NCI-H2081 (cell line): ENCODE results near the gene KXD1.
"Not testable (repeated sequence)": the region's sequence is repeated elsewhere in the genome, so short reads cannot be mapped to it uniquely, and the experiment has no call there.

Experiments
- DNase-seq, 2 experiments: peaks; one replicate each; lab custom pipeline; 2025; lab: John Stamatoyannopoulos, UW

Gene KXD1

DNA sequence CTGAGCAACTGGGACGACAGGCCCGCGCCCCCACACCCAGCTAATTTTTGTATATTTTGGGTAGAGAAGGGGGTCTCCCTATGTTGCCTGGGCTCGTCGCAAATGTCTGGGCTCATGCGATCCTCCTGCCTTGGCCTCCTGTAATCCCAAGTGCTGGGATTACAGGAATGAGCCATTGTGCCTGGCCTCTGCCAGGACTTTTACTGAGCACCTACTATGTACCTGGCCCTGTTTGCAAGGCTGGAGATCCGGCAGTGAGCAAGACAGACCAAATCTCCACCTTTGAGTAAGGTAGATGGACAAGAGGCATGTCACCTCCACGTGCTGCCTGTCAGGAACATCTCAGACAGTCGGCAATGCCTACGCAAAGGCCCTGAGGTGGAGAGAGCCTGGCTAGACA lies 21.2 kb upstream of the KXD1 start:
- DNase-seq = no peak

DNA sequence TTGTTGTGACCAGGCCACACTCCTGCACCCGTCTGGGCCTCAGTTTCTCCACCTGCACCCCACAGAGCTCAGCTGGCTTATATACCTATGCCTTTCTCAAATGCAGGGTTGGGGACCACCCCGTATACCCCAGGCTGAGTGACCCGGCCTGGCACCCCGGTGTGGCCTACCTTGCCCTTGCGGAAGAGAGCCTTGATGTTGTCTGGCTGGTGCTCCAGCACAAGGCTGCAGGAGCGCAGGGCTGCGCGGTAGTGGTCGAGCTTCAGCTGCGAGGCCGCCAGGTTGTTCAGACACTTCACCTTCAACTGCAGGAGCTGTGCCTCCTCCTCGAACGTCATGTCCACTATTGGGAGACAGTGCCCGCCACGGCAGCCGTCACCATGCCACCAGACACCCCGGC lies 20.2 kb upstream of the KXD1 start:
- no peak for DNase-seq

DNA sequence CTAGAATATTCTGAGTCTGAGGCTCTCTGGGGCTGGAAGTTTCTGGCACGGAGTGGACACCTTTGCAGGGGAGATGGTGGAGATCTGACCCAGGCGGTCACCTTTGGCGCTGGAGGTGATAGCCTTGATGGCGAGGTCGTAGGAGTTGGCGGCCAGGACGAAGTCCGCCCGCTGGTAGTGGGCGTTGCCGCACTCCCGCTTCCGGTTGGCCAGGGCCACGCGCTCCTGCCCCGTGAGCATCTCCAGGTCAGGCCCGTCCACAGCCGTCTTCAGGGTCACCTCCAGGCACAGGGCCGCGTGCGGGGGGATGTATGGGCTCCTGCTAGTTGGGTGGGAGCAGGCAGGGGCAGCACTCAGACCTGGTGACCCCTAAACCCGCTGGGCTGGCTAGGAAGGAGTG lies 19.6 kb upstream of the KXD1 start:
- DNase-seq = no peak

DNA sequence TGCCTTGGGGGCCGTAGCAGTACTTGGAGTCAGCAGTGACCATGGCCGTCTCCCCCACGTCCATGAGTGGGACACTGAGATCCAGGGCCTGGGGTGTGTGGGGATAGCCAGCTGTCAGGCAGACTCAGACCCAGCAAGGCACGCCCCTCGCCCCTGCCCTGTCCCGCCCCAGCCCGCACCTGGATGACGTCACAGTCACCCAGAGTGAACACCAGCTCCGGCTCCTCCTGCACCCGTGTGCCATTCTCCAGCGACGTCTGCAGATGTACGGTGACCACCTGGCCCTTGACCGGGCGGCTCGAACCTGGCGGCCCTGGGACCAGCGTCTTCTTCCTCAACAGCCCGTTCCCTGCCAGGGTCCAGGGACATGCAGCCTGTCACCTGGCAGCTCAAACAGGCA lies 18.3 kb upstream of the KXD1 start:
- no peak for DNase-seq

DNA sequence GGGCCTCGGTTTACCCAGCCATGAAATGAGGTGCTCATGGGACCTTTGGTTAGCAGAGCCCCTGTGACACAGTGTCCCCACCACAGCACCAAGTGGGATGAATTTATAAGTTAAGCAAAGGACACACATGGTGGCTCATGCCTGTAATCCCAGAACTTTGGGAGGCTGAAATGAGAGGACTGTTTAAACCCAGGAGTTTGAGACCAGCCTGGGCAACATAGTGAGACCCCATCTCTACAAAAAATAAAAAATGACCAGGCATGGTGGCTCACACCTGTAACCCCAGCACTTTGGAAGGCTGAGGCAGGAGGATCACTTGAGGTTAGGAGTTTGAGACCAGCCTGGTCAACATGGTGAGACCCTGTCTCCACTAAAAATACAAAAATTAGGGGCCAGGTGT lies 17.5 kb upstream of the KXD1 start:
- DNase-seq = not testable (repeated sequence)

DNA sequence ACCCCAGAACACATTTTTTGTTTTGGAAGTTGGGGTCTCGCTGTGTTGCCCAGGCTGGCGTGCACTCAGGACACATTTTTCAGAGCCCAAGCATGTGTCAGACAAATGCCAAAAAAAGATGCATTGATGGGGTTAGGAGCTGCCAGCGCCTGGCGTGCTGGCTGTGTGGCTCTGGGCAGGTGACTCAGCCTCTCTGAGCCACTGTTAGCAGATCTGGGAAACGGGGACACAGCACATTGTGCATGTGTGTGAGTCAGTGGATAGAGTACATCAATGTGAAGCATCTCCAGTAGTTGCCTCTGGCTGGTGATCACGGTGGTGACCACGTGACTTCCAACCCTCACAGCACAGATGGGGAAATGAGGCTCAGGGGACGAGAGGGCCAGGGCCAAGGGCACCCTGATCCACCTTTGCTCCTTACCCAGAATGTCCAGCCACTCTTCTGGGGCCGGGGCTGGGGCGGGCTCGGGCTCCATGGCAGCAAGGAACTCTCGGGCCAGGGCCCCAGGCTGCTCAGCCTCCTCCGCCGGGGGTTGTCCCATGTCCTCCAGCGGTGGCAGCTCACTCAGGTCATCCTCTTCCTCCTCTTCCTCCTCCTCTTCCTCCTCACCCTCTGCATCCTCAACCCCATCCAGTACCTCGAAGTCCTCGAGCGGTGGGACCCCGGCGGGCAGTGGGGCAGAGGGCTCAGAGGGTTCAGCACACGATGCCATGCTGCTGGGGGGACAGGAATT lies 16.2 kb upstream of the KXD1 start:
- no peak for DNase-seq

DNA sequence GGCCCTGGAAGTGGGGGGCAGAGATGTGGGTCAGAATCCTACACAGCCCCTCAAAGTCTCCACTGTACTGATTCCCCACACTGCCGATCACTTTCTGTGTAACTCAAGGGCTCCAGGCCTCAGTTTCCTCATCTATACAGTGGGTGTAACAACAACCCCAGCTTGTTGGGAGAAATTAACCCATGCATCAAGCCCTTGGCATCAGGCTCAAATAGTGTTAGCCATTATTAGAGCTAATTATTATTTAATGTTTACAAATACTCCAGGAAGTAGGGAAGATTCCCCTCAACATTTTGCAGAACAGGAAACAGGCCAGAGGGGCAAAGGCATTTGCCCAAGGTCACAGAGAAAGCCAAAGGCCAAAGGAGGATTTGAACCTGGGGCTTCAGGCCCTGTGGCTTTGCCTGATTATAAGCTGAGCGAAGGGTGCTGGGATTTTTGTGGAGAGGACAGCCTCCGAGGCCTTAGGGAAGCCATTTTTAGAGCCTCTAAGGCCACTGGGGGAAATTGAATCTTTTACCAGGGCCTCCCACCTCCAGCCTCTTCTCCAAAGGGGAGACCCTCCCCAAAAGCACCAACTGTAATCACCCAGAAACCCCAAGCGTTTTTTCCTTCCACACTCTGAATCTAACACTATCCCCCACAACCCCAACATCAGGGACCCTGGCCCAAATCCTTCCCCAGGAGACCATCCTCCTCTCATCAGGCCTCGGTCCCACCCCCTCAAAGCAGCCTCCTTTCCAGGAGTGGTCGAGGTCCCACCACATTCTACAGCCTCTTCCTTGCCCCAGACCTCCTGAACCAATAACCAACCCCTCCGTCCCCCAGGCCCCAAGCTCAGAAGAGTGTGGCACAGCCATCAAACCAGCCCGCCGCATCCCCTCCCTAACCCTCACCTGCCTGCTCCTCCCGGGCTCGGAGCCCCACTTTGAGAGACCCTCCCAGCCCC lies 15.4 kb upstream of the KXD1 start:
- no peak for DNase-seq

DNA sequence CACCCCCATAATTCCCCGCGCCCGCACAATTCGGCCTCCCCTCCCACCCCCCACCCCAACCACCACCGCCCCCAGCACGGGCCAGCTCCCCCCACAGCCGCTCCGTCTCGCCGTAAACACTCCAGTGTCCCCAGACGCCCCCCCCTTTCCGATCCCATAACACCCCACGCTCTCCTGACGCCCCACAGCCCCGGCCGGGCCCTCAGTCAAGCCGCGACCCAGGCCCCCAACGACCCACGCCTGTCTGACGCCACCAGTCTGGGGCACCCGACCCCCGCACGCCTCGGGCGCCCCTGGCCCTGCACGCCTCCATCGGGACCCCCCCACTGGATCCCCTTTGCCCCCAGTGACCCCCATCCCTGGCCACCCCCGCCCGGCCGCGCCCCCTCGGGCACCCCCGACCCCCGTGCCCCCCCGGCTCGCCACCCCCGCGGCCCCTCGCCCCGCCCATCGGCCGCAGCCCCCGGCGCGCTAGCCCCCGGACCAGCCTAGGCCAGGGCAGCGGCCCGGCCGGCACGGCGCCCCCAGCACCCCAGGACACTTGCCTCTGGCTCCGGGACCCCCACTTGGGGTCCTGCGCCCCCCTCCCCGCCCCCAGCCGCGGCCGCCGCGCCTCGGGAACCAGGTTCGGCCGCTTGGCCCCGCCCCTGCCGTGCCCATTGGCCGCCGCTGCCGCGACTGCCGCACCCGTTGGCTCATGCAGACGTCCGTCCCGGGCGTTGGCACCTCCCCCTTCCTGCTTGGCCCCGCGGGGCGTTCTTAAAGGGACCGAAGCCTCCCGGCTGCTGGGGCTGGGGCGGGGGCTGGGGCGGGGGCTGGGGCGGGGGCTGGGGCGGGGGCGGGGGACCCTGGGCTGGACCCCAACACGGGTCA lies 14.5 kb upstream of the KXD1 start, which contains the start of gene FKBP8:
Gene FKBP8 (minus strand): TSS at position 633 of the 873 bp plus-strand sequence. CDS start 1,603 bp downstream, outside the sequence.
- peak; percentile 86 to 88 for DNase-seq

DNA sequence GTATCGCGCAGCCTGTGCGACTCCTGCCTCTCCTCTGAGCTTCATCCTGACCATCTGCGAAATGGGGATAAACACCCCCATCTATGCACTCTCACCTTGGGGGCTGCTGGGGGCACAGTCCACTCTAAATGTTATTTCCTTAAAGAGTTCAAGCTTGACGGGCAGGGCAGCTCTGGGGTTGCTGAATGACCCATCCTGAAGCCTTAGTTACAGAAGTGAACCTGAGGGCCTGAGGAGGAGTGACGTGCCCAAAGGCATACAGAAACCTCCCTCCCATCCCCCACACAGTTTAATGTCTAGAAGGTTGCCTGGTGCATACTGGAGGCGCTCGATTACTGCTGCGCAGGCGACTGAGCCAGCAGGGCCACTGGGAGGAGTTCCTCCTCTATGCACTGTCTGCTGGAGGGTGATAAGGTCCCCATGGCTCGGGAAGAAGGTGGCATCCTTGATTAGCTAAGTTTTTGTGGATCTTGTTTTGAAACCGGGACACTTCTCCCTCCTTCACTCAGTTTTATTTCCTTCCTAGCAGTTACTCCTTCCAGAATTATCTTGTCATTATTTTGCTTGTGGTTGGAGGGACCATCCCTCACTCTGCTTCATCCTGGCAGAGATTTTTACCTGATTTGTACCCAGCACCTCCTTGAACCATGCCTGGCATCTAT lies 13.7 kb upstream of the KXD1 start:
- DNase-seq = peak; percentile 23 to 25

DNA sequence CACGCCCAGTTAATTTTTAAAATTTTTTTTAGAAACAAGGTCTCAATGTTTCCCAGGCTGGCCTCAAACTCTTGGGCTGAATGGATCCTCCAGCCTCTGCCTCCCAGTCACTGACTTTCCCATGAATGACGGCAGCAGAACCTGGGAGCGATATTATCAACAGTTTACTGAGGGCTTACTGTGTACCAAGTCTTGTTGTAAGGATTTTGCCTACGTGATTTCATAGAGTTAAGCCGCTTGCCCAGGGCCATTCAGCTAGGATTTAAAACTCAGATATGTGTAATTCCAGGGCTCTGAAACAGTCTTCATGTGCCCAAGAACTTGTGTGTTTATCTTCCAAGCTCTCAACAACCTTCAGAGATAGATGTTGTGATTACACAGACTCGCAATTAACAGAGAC lies 6.0 kb upstream of the KXD1 start:
- DNase-seq = no peak

DNA sequence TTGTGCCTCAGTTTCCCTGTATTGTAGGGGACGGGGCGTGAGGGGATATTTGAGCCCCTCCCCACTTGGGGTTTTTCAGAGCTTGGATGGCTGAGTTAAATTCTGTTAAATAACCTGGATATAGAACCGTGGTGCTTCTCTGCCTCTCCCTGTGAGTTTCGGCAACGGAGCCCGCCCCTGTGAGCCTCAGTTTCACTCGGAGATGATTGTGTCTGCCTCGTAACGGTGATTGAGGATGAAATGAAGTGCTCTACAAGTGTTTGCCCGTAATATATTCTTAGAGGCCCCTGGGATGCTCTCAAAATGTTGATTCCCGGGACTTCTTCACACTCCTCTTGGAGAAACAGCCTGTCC lies 509 bp downstream of the KXD1 start:
- no peak for DNase-seq

DNA sequence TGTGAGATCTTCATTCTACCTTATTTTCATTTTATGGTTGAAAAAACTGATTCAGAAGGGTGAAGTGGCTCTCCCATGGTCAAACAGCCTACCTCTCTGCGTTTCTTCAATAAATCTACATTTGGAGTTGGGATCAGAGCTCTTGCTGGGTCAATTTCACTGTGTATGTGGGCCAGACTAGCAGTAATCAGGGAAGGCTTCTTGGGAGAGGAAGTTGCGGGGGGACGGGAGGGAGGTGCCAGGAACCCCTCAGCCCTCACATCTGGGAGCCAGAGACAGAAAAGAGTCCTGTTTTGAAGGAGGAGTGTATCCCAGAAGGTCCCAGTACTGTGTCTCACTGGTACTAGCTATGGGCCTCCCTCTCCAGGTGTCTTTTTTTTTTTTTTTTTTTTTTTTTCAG lies 934 bp downstream of the KXD1 start:
- DNase-seq = no peak

DNA sequence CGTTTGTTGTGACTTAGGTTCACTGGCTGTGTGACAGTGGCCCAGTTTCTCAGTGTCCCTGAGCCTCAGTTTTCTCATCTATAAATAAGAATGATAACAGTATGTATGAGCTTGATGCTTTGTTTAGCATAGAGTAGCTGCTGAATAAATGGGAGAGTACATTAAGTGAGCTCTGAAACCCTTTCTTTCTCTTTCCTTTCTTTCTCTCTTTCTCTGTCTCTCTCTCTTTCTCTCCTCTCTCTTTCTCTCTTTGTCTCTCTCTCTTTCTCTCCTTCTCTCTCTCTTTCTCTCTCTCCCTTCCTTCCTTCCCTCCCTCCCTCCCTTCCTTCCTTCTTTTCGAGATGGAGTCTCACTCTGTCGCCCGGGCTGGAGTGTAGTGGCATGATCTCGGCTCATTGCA lies 2.0 kb downstream of the KXD1 start:
- DNase-seq = no peak

DNA sequence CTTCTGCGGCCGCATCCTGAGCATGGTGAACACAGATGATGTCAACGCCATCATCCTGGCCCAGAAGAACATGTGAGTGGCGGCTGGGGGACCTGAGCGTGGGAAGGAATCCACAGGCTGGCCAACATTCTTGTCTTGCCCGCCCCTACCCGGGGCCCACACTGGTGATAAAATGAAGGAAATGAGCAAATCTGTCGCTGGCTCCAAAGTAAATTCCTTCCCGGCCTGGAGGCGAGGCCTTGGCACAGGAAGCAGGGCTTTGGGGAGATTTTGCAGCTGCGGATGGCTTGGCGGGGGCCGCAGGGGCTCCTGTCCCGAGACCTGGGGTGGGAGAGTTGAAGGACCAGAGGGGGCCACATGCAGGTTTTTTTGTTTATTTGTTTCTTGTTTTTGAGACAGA lies 4.4 kb downstream of the KXD1 start:
- DNase-seq = no peak

DNA sequence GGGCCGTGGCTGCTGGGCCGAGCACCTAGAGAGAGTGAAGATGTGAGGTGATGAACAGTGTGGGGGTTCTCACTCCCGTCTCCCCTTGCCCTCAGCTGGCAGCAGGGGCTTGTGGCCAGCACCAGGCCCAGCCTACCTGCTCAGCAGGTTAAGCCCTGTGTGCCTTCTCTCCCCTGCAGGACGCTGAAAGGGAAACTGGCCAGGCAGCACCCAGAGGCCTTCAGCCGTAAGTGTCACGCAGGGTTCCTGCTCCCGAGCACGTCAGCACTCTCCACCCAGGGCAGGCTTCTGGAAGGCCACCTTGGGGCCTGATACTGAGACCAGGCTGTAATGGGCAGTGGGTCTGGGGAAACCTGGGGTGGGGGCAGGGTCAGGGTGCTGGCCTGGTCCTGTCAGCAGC lies 9.3 kb downstream of the KXD1 start:
- no peak for DNase-seq

DNA sequence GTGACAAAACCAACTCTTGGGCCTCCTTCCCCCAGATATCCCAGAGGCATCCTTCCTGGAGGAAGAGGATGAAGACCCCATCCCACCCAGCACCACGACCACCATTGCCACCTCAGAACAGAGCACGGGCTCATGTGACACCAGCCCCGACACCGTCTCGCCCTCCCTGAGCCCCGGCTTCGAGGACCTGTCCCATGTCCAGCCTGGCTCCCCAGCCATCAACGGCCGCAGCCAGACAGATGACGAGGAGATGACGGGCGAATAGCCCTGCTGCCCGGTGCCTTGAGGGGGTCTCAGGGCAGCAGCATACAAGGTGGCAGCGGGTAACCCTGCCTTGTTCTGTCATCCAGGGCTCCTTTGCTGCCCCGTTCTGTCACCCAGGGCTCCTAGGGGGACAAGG lies 10.7 kb downstream of the KXD1 start:
- DNase-seq = no peak

DNA sequence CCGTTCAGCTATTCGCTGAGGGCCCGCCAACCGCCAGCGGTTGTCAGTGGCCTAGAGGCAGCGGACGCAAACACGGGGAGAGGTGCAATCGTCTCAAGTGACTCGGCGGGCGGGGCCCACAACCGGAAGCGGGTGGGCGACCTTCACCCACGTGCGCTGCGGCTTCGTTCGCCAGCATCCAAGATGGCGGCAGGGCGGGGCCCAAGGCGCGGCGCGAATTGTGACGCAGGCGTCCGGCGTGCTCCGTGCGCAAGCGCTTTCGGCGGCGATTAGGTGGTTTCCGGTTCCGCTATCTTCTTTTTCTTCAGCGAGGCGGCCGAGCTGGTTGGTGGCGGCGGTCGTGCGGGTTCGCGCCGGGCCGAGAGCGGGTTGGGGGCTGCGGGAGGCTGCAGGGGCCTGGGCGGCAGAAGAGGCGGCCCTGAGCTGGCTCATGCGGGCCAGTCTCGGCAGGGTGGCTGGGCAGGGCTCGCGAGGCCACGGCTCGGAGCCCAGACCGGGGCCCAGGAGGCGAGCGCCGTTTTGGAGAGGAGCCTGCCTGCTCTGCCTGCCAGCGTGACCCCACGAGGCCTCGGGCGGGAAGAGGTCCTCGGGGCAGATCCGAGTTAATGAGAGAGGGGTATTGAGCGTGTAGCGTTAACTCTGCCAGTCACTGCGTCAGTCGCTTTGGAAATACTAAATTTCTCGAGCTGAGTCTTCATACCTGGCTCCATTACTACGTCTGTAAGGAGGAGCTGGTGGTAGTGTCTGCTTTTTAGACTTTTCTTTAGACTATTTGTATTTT lies 14.1 kb downstream of the KXD1 start, which contains the start of gene UBA52:
Gene UBA52 (plus strand): TSS at position 294 of the 781 bp plus-strand sequence. CDS start 1,444 bp downstream, outside the sequence.
- DNase-seq = peak; percentile 97 to 98

DNA sequence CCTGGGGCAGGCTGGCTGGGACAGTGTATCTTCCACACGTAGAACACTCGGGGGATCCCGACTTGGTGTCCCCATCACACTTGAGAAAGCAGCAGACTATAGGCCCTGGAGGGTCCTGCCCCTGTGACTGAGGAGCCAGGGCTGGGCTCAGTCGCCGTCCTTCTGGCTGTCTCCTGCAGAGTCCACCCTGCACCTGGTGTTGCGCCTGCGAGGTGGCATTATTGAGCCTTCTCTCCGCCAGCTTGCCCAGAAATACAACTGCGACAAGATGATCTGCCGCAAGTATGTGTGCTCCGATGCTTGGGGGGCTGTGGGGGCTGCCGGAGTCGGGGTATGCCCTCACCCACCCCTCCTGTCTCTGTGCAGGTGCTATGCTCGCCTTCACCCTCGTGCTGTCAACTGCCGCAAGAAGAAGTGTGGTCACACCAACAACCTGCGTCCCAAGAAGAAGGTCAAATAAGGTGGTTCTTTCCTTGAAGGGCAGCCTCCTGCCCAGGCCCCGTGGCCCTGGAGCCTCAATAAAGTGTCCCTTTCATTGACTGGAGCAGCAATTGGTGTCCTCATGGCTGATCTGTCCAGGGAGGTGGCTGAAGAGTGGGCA lies 17.1 kb downstream of the KXD1 start:
- no peak for DNase-seq

DNA sequence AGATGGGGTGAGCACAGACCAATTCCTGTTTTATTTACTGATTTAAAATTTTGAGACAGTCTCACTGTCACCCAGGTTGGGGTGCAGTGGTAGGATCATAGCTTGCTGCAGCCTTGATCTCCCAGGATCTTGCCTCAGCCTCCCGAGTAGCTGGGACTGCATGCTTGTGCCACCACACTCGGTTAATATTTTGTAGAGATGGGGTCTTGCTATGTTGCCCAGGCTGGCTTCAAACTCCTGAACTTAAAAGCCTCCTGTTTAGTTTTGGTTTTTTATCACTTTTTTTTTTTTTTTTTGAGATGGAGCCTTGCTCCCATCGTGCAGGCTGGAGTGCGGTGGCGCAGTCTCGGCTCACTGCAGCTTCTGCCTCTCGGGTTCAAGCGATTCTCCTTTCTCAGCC lies 18.7 kb downstream of the KXD1 start:
- DNase-seq = no peak

DNA sequence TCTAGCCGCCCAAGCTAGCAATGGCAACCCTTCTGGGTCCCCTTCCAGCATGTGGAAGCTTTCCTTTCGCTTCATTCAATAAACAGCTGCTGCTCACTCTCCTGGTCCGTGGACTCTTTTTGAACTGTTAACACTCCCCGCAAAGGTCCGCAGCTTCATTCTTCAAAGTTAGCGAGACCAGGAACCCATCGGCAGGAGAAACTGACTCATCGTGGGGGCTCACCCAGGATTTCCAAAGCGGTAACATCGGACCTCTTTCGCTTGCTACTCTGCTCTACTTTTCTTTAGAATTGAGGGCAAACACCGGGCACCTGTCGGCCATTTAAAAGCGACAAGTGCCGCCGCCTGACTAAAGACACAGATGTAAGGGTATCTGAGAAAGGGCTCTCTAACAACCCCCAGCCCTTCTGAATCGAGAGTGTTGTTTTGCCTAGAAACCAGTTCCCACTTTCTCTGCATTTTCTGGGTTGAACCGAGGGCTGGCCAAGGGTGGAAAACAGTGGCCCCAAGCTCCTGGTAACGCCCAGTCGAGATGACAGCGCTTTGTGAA lies 19.8 kb downstream of the KXD1 start:
- DNase-seq = no peak
